HG02798 (cell line): ENCODE measurements around the gene TAF1D.

Experiments used
- ATAC-seq: cut with Tn5 transposase; IDR thresholded peaks from one replicate; pipeline ENCODE4 v1.9.1; 2021; ENCODE audit warnings: mild to moderate bottlenecking; ENCODE audit not compliant: unreplicated experiment, poor library complexity

The TAF1D gene

GRCh38 chr11:93728792-93729128, 12.5 kb downstream of the TAF1D start:
- ATAC-seq = no peak

GRCh38 chr11:93727985-93728791, 13.1 kb downstream of the TAF1D start:
- ATAC-seq = peak; percentile 30

- ATAC-seq = no peak
These were observed 17.2 kb downstream of the TAF1D start for GRCh38 chr11:93724089-93724488.

- no peak for ATAC-seq
These were observed 20.8 kb downstream of the TAF1D start for GRCh38 chr11:93720522-93720921.

- ATAC-seq = no peak
These were observed 22.0 kb downstream of the TAF1D start for GRCh38 chr11:93719310-93719709.

- peak; percentile 85 for ATAC-seq
These were observed 23.2 kb downstream of the TAF1D start for GRCh38 chr11:93718057-93718563.

GRCh38 chr11:93717501-93717900, 23.8 kb downstream of the TAF1D start:
- no peak for ATAC-seq

- no peak for ATAC-seq
These were observed 25.4 kb downstream of the TAF1D start for GRCh38 chr11:93715797-93716396.

GRCh38 chr11:93712678-93713077, 28.6 kb downstream of the TAF1D start:
- no peak for ATAC-seq

- ATAC-seq = no peak
These were observed 31.1 kb downstream of the TAF1D start for GRCh38 chr11:93710239-93710638.

- ATAC-seq = no peak
These were observed 37.1 kb downstream of the TAF1D start for GRCh38 chr11:93704237-93704636.

GRCh38 chr11:93700830-93701229, 40.5 kb downstream of the TAF1D start:
- ATAC-seq = no peak

- no peak for ATAC-seq
These were observed 43.7 kb downstream of the TAF1D start for GRCh38 chr11:93697611-93698010.

GRCh38 chr11:93694557-93694956, 46.7 kb downstream of the TAF1D start:
- no peak for ATAC-seq

GRCh38 chr11:93694109-93694508, 47.2 kb downstream of the TAF1D start:
- no peak for ATAC-seq

- peak; percentile 57 for ATAC-seq
These were observed 52.1 kb downstream of the TAF1D start for GRCh38 chr11:93689240-93689639.

- no peak for ATAC-seq
These were observed 54.5 kb downstream of the TAF1D start for GRCh38 chr11:93686812-93687211.

GRCh38 chr11:93686226-93686625, 55.1 kb downstream of the TAF1D start:
- no peak for ATAC-seq
